Raji (cell line): ENCODE results near the gene FOXF2.

ENCODE experiments used
- POLR2A ChIP-seq: IDR thresholded peaks from 2 replicates; pipeline ENCODE4 v1.6.1; 2011; ENCODE audit warnings: low read depth, low read length, control low read depth; ENCODE audit not compliant: insufficient read depth

Gene FOXF2

GRCh38 chr6:1395506-1395905 is 6.1 kb downstream of the FOXF2 start:
- no peak for TF ChIP-seq POLR2A

- TF ChIP-seq POLR2A, result no peak
These were observed 6.8 kb downstream of the FOXF2 start for GRCh38 chr6:1395941-1396908.

- TF ChIP-seq POLR2A, result no peak
These were observed 7.8 kb downstream of the FOXF2 start for GRCh38 chr6:1396952-1397868.

- TF ChIP-seq POLR2A, result no peak
These were observed 9.9 kb downstream of the FOXF2 start for GRCh38 chr6:1399085-1399780.

GRCh38 chr6:1400126-1400850 is 10.9 kb downstream of the FOXF2 start:
- TF ChIP-seq POLR2A, result no peak

- TF ChIP-seq POLR2A, result no peak
These were observed 13.0 kb downstream of the FOXF2 start for GRCh38 chr6:1402369-1402768.

GRCh38 chr6:1402868-1403267 is 13.5 kb downstream of the FOXF2 start:
- no peak for TF ChIP-seq POLR2A

GRCh38 chr6:1403851-1404712 is 14.7 kb downstream of the FOXF2 start:
- TF ChIP-seq POLR2A, result no peak

- no peak for TF ChIP-seq POLR2A
These were observed 15.3 kb downstream of the FOXF2 start for GRCh38 chr6:1404713-1405098.

GRCh38 chr6:1405221-1405620 is 15.8 kb downstream of the FOXF2 start:
- TF ChIP-seq POLR2A, result no peak

- TF ChIP-seq POLR2A, result no peak
These were observed 17.1 kb downstream of the FOXF2 start for GRCh38 chr6:1406306-1407072.

GRCh38 chr6:1407499-1407990 is 18.2 kb downstream of the FOXF2 start:
- no peak for TF ChIP-seq POLR2A
